H1 (cell line): ENCODE measurements around the gene ITPKB.

Experiments
- CEBPB ChIP-seq: IDR thresholded peaks from 2 replicates; pipeline ENCODE4 v1.6.1; 2012; ENCODE audit warnings: low read depth, low read length
- CREB1 ChIP-seq: IDR thresholded peaks from 2 replicates; pipeline ENCODE4 v1.6.1; 2012; ENCODE audit warnings: inconsistent platforms
- EGR1 ChIP-seq: IDR thresholded peaks from 2 replicates; pipeline ENCODE4 v1.6.1; 2011; ENCODE audit warnings: low read depth, low read length, borderline replicate concordance
- EP300 ChIP-seq, 2 experiments: IDR thresholded peaks; 1 replicate in 1 of 2; 2 replicates in 1 of 2; pipeline ENCODE4 v1.6.1; 2011 to 2012; ENCODE audit warnings: low read depth in 2 of 2, low read length in 2 of 2, mild to moderate bottlenecking in 2 of 2, borderline replicate concordance in 1 of 2, inconsistent platforms in 1 of 2, moderate library complexity in 1 of 2
- HDAC2 ChIP-seq, 2 experiments: fragments of 300-600 bp in 1 of 2; sonication (generic) in 1 of 2; IDR thresholded peaks; 2 replicates each; pipeline ENCODE4 v1.6.1; 2011 to 2012; ENCODE audit warnings: low read depth in 2 of 2, low read length in 2 of 2, mild to moderate bottlenecking in 2 of 2, moderate library complexity in 2 of 2, borderline replicate concordance in 1 of 2, inconsistent platforms in 1 of 2
- KDM1A ChIP-seq: fragments of 200-600, 300-600 bp; sonication (generic); IDR thresholded peaks from 2 replicates; pipeline ENCODE4 v1.7.1; 2016; ENCODE audit warnings: mild to moderate bottlenecking, low read length, borderline replicate concordance
- NANOG ChIP-seq: IDR thresholded peaks from 2 replicates; pipeline ENCODE4 v1.6.1; 2011; ENCODE audit warnings: low read length, low read depth, mild to moderate bottlenecking, inconsistent platforms; ENCODE audit not compliant: insufficient read depth, poor library complexity, severe bottlenecking
- POLR2A ChIP-seq, 2 experiments: IDR thresholded peaks; 1 replicate in 1 of 2; 2 replicates in 1 of 2; pipeline ENCODE4 v1.6.1; 2011; ENCODE audit warnings: low read depth in 2 of 2, low read length in 2 of 2, mild to moderate bottlenecking in 2 of 2; ENCODE audit errors: control extremely low read depth in 1 of 2
- POLR2AphosphoS5 ChIP-seq: IDR thresholded peaks from 2 replicates; pipeline ENCODE4 v1.6.1; 2011; ENCODE audit warnings: low read depth, low read length
- RAD21 ChIP-seq, 2 experiments: IDR thresholded peaks in 1 of 2; conservative IDR thresholded peaks in 1 of 2; 2 replicates each; pipeline ENCODE4 v1.6.1; 2011; ENCODE audit warnings: low read depth in 2 of 2, low read length in 2 of 2, improper control_type of control experiment in 1 of 2, inconsistent platforms in 1 of 2, mild to moderate bottlenecking in 1 of 2, moderate library complexity in 1 of 2
- RFX5 ChIP-seq: IDR thresholded peaks from 2 replicates; pipeline ENCODE4 v1.6.1; 2011; ENCODE audit warnings: low read depth, low read length, improper control_type of control experiment, borderline replicate concordance
- TF ChIP-seq, protein P1 (sequence below), 3 experiments: IDR thresholded peaks; 1 replicate in 2 of 3; 2 replicates in 1 of 3; pipeline versions ENCODE4 v1.5.1 to v1.6.1; 2011; ENCODE audit warnings: low read length in 3 of 3, mild to moderate bottlenecking in 3 of 3, inconsistent platforms in 2 of 3, low read depth in 1 of 3, moderate library complexity in 1 of 3; ENCODE audit not compliant: insufficient read depth in 1 of 3; ENCODE audit errors: control extremely low read depth in 1 of 3
- TF ChIP-seq, protein P2 (sequence below): IDR thresholded peaks from 2 replicates; pipeline ENCODE4 v1.6.1; 2012; ENCODE audit warnings: inconsistent platforms
- TF ChIP-seq, protein P3 (sequence below): IDR thresholded peaks from 2 replicates; pipeline ENCODE4 v1.6.1; 2012; ENCODE audit warnings: low read length, inconsistent platforms

GRCh38 chr1:226712742-226713419, 26.2 kb downstream of the ITPKB start:
- no peak for TF ChIP-seq POLR2AphosphoS5
- no peak for TF ChIP-seq RAD21 (IDR thresholded peaks at IDR 0.05 in 1 of 2, conservative IDR thresholded peaks at IDR 0.05 in 1 of 2; ENCODE audit: low read depth in 2 of 2, low read length in 2 of 2)
- TF ChIP-seq, protein P1, sequence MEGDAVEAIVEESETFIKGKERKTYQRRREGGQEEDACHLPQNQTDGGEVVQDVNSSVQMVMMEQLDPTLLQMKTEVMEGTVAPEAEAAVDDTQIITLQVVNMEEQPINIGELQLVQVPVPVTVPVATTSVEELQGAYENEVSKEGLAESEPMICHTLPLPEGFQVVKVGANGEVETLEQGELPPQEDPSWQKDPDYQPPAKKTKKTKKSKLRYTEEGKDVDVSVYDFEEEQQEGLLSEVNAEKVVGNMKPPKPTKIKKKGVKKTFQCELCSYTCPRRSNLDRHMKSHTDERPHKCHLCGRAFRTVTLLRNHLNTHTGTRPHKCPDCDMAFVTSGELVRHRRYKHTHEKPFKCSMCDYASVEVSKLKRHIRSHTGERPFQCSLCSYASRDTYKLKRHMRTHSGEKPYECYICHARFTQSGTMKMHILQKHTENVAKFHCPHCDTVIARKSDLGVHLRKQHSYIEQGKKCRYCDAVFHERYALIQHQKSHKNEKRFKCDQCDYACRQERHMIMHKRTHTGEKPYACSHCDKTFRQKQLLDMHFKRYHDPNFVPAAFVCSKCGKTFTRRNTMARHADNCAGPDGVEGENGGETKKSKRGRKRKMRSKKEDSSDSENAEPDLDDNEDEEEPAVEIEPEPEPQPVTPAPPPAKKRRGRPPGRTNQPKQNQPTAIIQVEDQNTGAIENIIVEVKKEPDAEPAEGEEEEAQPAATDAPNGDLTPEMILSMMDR (IDR thresholded peaks at IDR 0.05; ENCODE audit: control extremely low read depth in 1 of 3, insufficient read depth in 1 of 3, low read depth in 1 of 3, low read length in 3 of 3) = no peak
- TF ChIP-seq, protein P2, sequence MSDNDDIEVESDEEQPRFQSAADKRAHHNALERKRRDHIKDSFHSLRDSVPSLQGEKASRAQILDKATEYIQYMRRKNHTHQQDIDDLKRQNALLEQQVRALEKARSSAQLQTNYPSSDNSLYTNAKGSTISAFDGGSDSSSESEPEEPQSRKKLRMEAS = no peak
- TF ChIP-seq EGR1 = no peak
- TF ChIP-seq KDM1A = no peak
- TF ChIP-seq CREB1 = no peak
- TF ChIP-seq, protein P3, sequence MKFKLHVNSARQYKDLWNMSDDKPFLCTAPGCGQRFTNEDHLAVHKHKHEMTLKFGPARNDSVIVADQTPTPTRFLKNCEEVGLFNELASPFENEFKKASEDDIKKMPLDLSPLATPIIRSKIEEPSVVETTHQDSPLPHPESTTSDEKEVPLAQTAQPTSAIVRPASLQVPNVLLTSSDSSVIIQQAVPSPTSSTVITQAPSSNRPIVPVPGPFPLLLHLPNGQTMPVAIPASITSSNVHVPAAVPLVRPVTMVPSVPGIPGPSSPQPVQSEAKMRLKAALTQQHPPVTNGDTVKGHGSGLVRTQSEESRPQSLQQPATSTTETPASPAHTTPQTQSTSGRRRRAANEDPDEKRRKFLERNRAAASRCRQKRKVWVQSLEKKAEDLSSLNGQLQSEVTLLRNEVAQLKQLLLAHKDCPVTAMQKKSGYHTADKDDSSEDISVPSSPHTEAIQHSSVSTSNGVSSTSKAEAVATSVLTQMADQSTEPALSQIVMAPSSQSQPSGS = no peak
- TF ChIP-seq POLR2A (IDR thresholded peaks at IDR 0.05; ENCODE audit: control extremely low read depth in 1 of 2, low read depth in 2 of 2, low read length in 2 of 2) = no peak
- no peak for TF ChIP-seq CEBPB
- no peak for TF ChIP-seq EP300 (IDR thresholded peaks at IDR 0.05; ENCODE audit: borderline replicate concordance in 1 of 2, low read depth in 2 of 2, low read length in 2 of 2)
- no peak for TF ChIP-seq NANOG
- no peak for TF ChIP-seq RFX5
- no peak for TF ChIP-seq HDAC2 (IDR thresholded peaks at IDR 0.05; ENCODE audit: borderline replicate concordance in 1 of 2, low read depth in 2 of 2, low read length in 2 of 2)
